K562 (cell line): ENCODE measurements around the gene CD14. TPM values are rescaled to one million over a fixed set of nuclear protein-coding genes. Genes with fewer than 3 reads are reported as not detected.

Experiments used
- CBX2 ChIP-seq: fragments of 200-600 bp; sonication (generic); IDR thresholded peaks from one replicate; pipeline ENCODE4 v1.6.1; 2012; ENCODE audit warnings: mild to moderate bottlenecking, low read length, inconsistent platforms; ENCODE audit not compliant: insufficient read depth, poor library complexity, severe bottlenecking
- CHD1 ChIP-seq: fragments of 200-600 bp; sonication (generic); IDR thresholded peaks from one replicate; pipeline ENCODE4 v1.6.1; 2012; ENCODE audit warnings: mild to moderate bottlenecking, moderate library complexity, low read length, inconsistent platforms
- KAT7 ChIP-seq: sonication (generic); formaldehyde crosslinking; IDR thresholded peaks from 2 replicates; pipeline ENCODE4 v1.8.0; 2022; ENCODE audit warnings: missing genetic modification reagents, mild to moderate bottlenecking, borderline replicate concordance
- MAZ ChIP-seq, 2 experiments: fragments of 450-650 bp in 1 of 2; sonication (generic) in 1 of 2; formaldehyde crosslinking; IDR thresholded peaks in 1 of 2; conservative IDR thresholded peaks in 1 of 2; 2 replicates each; pipeline versions ENCODE4 v1.4.0 to v1.5.0; 2020; ENCODE audit warnings: mild to moderate bottlenecking in 1 of 2, missing genetic modification reagents in 1 of 2
- NELFE ChIP-seq: IDR thresholded peaks from 2 replicates; pipeline ENCODE4 v1.6.1; 2011; ENCODE audit warnings: mild to moderate bottlenecking; ENCODE audit not compliant: insufficient read depth, insufficient read length
- NFIC ChIP-seq: fragments of 450-650 bp; IDR thresholded peaks from 2 replicates; pipeline ENCODE4 v1.6.1; 2017; ENCODE audit warnings: mild to moderate bottlenecking, inconsistent platforms
- NR1H2 ChIP-seq: sonication (generic); formaldehyde crosslinking; IDR thresholded peaks from 2 replicates; pipeline ENCODE4 v1.4.0; 2020; ENCODE audit warnings: mild to moderate bottlenecking, missing genetic modification reagents
- SAP30 ChIP-seq: fragments of 200-600 bp; sonication (generic); IDR thresholded peaks from 2 replicates; pipeline ENCODE4 v1.6.1; 2012; ENCODE audit warnings: borderline replicate concordance, low read depth, mild to moderate bottlenecking, moderate library complexity, low read length, control low read depth, inconsistent platforms; ENCODE audit not compliant: insufficient read depth, poor library complexity, severe bottlenecking
- SMAD4 ChIP-seq: fragments of 250-450 bp; sonication (Bioruptor Pico); conservative IDR thresholded peaks from 2 replicates; pipeline ENCODE4 v1.8.0; 2021; ENCODE audit warnings: inconsistent platforms, mild to moderate bottlenecking, moderate library complexity
- TRIM25 ChIP-seq: fragments of 450-650 bp; IDR thresholded peaks from 2 replicates; pipeline ENCODE4 v1.7.0; 2016; ENCODE audit warnings: borderline replicate concordance
- XRCC4 ChIP-seq: IDR thresholded peaks from one replicate; pipeline ENCODE4 v1.6.1; 2011; ENCODE audit not compliant: insufficient read depth, insufficient read length; ENCODE audit errors: extremely low read depth
- ZNF184 ChIP-seq: sonication (generic); formaldehyde crosslinking; IDR thresholded peaks from 2 replicates; pipeline ENCODE4 v1.5.0; 2020; ENCODE audit warnings: missing genetic modification reagents
- ZNF318 ChIP-seq, 2 experiments: fragments of 450-650 bp; IDR thresholded peaks; 2 replicates each; pipeline ENCODE4 v1.6.1; 2016; ENCODE audit warnings: mild to moderate bottlenecking in 2 of 2, borderline replicate concordance in 1 of 2, low read depth in 1 of 2, moderate library complexity in 1 of 2
- polyA plus RNA-seq, 8 experiments: library from polyadenylated mRNA; depleted of rRNA in 4 of 8; stranded (reverse) in 5 of 8; unstranded in 3 of 8; fragments of >200 nt; fragmentation: Nextera tagmentation in 2 of 8; fragmentation: Illumina TruSeq in 1 of 8; extraction: Ambion mirVana in 2 of 8; extraction: Trizol in 1 of 8; gene quantifications; 2 replicates each; pipeline versions ENCODE4 v1.2.1 to v1.2.3, GENCODE V29; 2011 to 2014; ENCODE audit warnings: inconsistent platforms in 1 of 8, missing spikeins in 1 of 8
- total RNA-seq, 7 experiments: library from RNA; depleted of rRNA in 6 of 7; stranded (reverse); fragments of >200 nt in 6 of 7; fragmentation: Illumina TruSeq in 2 of 7; extraction: Trizol in 2 of 7; gene quantifications; 2 replicates each; pipeline versions ENCODE4 v1.2.1 to v1.2.3, GENCODE V29; 2011 to 2021; ENCODE audit warnings: low replicate concordance in 1 of 7
- TF ChIP-seq, protein P1 (sequence below): fragments of 450-650 bp; IDR thresholded peaks from 2 replicates; pipeline ENCODE4 v1.6.1; 2016; ENCODE audit warnings: borderline replicate concordance

CD14 gene
- total and polyA plus RNA-seq, 9 of the 15 experiments (the other 6 are each of a cell fraction or from before 2014, with no cell fraction given) = 0.07 to 0.47 (median 0.14) TPM; not detected in 2

- TF ChIP-seq NR1H2 (CRISPR knock-in tag) = no peak
- TF ChIP-seq MAZ (CRISPR knock-in tag; conservative IDR thresholded peaks at IDR 0.05 in 1 of 2, IDR thresholded peaks at IDR 0.05 in 1 of 2) = 0 out of 4 replicates have a peak, but pooled peaks of 1 of the 2 experiments have one; percentile 20
- TF ChIP-seq, protein P1, sequence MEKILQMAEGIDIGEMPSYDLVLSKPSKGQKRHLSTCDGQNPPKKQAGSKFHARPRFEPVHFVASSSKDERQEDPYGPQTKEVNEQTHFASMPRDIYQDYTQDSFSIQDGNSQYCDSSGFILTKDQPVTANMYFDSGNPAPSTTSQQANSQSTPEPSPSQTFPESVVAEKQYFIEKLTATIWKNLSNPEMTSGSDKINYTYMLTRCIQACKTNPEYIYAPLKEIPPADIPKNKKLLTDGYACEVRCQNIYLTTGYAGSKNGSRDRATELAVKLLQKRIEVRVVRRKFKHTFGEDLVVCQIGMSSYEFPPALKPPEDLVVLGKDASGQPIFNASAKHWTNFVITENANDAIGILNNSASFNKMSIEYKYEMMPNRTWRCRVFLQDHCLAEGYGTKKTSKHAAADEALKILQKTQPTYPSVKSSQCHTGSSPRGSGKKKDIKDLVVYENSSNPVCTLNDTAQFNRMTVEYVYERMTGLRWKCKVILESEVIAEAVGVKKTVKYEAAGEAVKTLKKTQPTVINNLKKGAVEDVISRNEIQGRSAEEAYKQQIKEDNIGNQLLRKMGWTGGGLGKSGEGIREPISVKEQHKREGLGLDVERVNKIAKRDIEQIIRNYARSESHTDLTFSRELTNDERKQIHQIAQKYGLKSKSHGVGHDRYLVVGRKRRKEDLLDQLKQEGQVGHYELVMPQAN = peak; percentile 66; the same call in 1 of the 2 replicates
- no peak for TF ChIP-seq SAP30
- TF ChIP-seq CBX2 = no peak
- no peak for TF ChIP-seq CHD1
- no peak for TF ChIP-seq ZNF184 (CRISPR knock-in tag)
- no peak for TF ChIP-seq XRCC4
- TF ChIP-seq TRIM25 = 0 out of 2 replicates have a peak, but pooled peaks have one; percentile 74
- TF ChIP-seq NELFE = no peak
- no peak for TF ChIP-seq ZNF318 (IDR thresholded peaks at IDR 0.05; ENCODE audit: borderline replicate concordance in 1 of 2, low read depth in 1 of 2)
- 0 out of 2 replicates have a peak, but pooled peaks have one; percentile 54 for TF ChIP-seq KAT7 (CRISPR knock-in tag)
- no peak for TF ChIP-seq SMAD4 (CRISPR knock-in tag)
- peak; percentile 23; the same call in 1 of the 2 replicates for TF ChIP-seq NFIC
These were observed 4.6 kb upstream of the CD14 start (continued) for GRCh38 chr5:140637371-140638100.
